Measurements from ENCODE around the gene CYB561D1.

- TF ChIP-seq FOXM1 (IDR thresholded peaks at IDR 0.05; ENCODE audit: borderline replicate concordance) (no peak), ARNT (IDR thresholded peaks at IDR 0.05) (no peak), BHLHE40 (IDR thresholded peaks at IDR 0.05; ENCODE audit: borderline replicate concordance) (no peak), SUZ12 (IDR thresholded peaks at IDR 0.05) (no peak), FOXK2 (IDR thresholded peaks at IDR 0.05) (no peak), SP1 (IDR thresholded peaks at IDR 0.05) (no peak), FOXA1 (IDR thresholded peaks at IDR 0.05) (no peak), TARDBP (IDR thresholded peaks at IDR 0.05) (no peak), L3MBTL2 (conservative IDR thresholded peaks at IDR 0.05) (no peak)
These were observed 11.1 kb downstream of the CYB561D1 start for GRCh38 chr1:109504974-109505373.
